IgD-negative memory B cell (primary cell): ENCODE data around the gene UQCRC1. TPM values are rescaled to one million over a fixed set of nuclear protein-coding genes. Genes with fewer than 3 reads are reported as not detected.

Source experiments
- H3K27ac Mint-ChIP-seq, 3 donors: one replicate each; pipeline ENCODE4 v1.8.0; 2020 to 2022; ENCODE audit warnings: mild to moderate bottlenecking in 3 of 3, mixed read lengths in 3 of 3, moderate library complexity in 1 of 3
- H3K27me3 Mint-ChIP-seq: one replicate; pipeline ENCODE4 v1.8.0; 2021; ENCODE audit warnings: mixed read lengths
- H3K36me3 Mint-ChIP-seq: one replicate; pipeline ENCODE4 v1.8.0; 2020; ENCODE audit warnings: mild to moderate bottlenecking, mixed read lengths
- H3K4me1 Mint-ChIP-seq, 3 donors: one replicate each; pipeline ENCODE4 v1.8.0; 2020 to 2022; ENCODE audit warnings: mixed read lengths in 3 of 3, mild to moderate bottlenecking in 1 of 3
- H3K4me3 Mint-ChIP-seq, 4 donors: one replicate each; pipeline ENCODE4 v1.8.0; 2020 to 2022; ENCODE audit warnings: mild to moderate bottlenecking in 4 of 4, mixed read lengths in 4 of 4, moderate library complexity in 3 of 4
- H3K9me3 Mint-ChIP-seq, 3 donors: one replicate each; pipeline ENCODE4 v1.8.0; 2020 to 2021; ENCODE audit warnings: mixed read lengths in 3 of 3, mild to moderate bottlenecking in 1 of 3
- polyA plus RNA-seq: library from polyadenylated mRNA; unstranded; fragments of 300-500 nt; fragmentation: Illumina TruSeq; gene quantifications from one replicate; pipeline ENCODE4 v1.2.3, GENCODE V29; 2021

UQCRC1 gene
- polyA plus RNA-seq, 1 donor from 2014 or later = 147 TPM

GRCh38 chr3:48639944-48640606, 30.6 kb upstream of the UQCRC1 start:
- no peaks in the 10 kb centered on the region for H3K36me3 Mint-ChIP-seq
- H3K27ac Mint-ChIP-seq = no peak overlapping the region
- no peak overlapping the region for H3K4me3 Mint-ChIP-seq
- peaks cover 0 to 5% (median 0%) of the 10 kb centered on the region in 3 donors for H3K4me1 Mint-ChIP-seq
- H3K9me3 Mint-ChIP-seq = no peaks in the 10 kb centered on the region
- peaks cover 2% of the 10 kb centered on the region for H3K27me3 Mint-ChIP-seq

- Mint-ChIP-seq H3K27me3 (peaks cover 2% of the 10 kb centered on the region), H3K4me3 (peak overlapping the region in 3 of 4 donors; percentile 30 to 71 (median 68)), H3K4me1 (peaks cover 2 to 6% (median 6%) of the 10 kb centered on the region in 3 donors), H3K9me3 (no peaks in the 10 kb centered on the region), H3K36me3 (no peaks in the 10 kb centered on the region), H3K27ac (peak overlapping the region in 1 of 3 donors; percentile 35)
These were observed 27.9 kb upstream of the UQCRC1 start for GRCh38 chr3:48637305-48637704.

GRCh38 chr3:48636149-48636655, 26.8 kb upstream of the UQCRC1 start:
- Mint-ChIP-seq H3K4me1 (peaks cover 2 to 6% (median 6%) of the 10 kb centered on the region in 3 donors), H3K27me3 (no peaks in the 10 kb centered on the region), H3K4me3 (peak overlapping the region; percentile 89 to 97 (median 94)), H3K27ac (no peak overlapping the region), H3K36me3 (no peaks in the 10 kb centered on the region), H3K9me3 (no peaks in the 10 kb centered on the region)

- H3K36me3 Mint-ChIP-seq = no peaks in the 10 kb centered on the region
- no peaks in the 10 kb centered on the region for H3K9me3 Mint-ChIP-seq
These were observed 26.0 kb upstream of the UQCRC1 start, which contains the start of gene SLC26A6 for GRCh38 chr3:48635222-48636021. SLC26A6 (minus strand) TSS chr3:48635461; CDS start chr3:48635393, 68 bp downstream.

GRCh38 chr3:48634661-48635221, 25.3 kb upstream of the UQCRC1 start:
- no peak overlapping the region for H3K27ac Mint-ChIP-seq
- H3K4me1 Mint-ChIP-seq = peaks cover 3 to 6% (median 6%) of the 10 kb centered on the region in 3 donors
- peak overlapping the region; percentile 89 to 97 (median 94) for H3K4me3 Mint-ChIP-seq
- H3K9me3 Mint-ChIP-seq = no peaks in the 10 kb centered on the region
- H3K36me3 Mint-ChIP-seq = peaks cover 2% of the 10 kb centered on the region
- no peaks in the 10 kb centered on the region for H3K27me3 Mint-ChIP-seq

More at GRCh38 chr3:48635222-48636021, 26.0 kb upstream of the UQCRC1 start, which contains the start of gene SLC26A6:
- Mint-ChIP-seq H3K4me3 (peak within 1 kb of the TSS; percentile 89 to 97 (median 94)), H3K27ac (peak within 1 kb of the TSS in 1 of 3 donors; percentile 71), H3K27me3 (no peaks in the 10 kb centered on the region), H3K4me1 (peaks cover 2 to 6% (median 6%) of the 10 kb centered on the region in 3 donors)

GRCh38 chr3:48633743-48634142, 24.3 kb upstream of the UQCRC1 start:
- peak overlapping the region in 2 of 4 donors; percentile 9 to 94 for H3K4me3 Mint-ChIP-seq
- H3K27ac Mint-ChIP-seq = no peak overlapping the region
- peaks cover 3 to 6% (median 6%) of the 10 kb centered on the region in 3 donors for H3K4me1 Mint-ChIP-seq
- no peaks in the 10 kb centered on the region for H3K9me3 Mint-ChIP-seq
- H3K36me3 Mint-ChIP-seq = peaks cover 2% of the 10 kb centered on the region
- no peaks in the 10 kb centered on the region for H3K27me3 Mint-ChIP-seq

GRCh38 chr3:48633256-48633655, 23.8 kb upstream of the UQCRC1 start:
- Mint-ChIP-seq H3K4me1 (peaks cover 3 to 6% (median 6%) of the 10 kb centered on the region in 3 donors), H3K9me3 (no peaks in the 10 kb centered on the region), H3K27ac (no peak overlapping the region), H3K36me3 (peaks cover 2% of the 10 kb centered on the region), H3K27me3 (no peaks in the 10 kb centered on the region), H3K4me3 (peak overlapping the region in 3 of 4 donors; percentile 9 to 94 (median 48))

GRCh38 chr3:48631516-48632448, 22.3 kb upstream of the UQCRC1 start:
- H3K27ac Mint-ChIP-seq = peak overlapping the region in 1 of 3 donors; percentile 78
- H3K9me3 Mint-ChIP-seq = no peaks in the 10 kb centered on the region
- peaks cover 3 to 6% (median 6%) of the 10 kb centered on the region in 3 donors for H3K4me1 Mint-ChIP-seq
- no peak overlapping the region for H3K4me3 Mint-ChIP-seq
- peaks cover 7% of the 10 kb centered on the region for H3K36me3 Mint-ChIP-seq
- no peaks in the 10 kb centered on the region for H3K27me3 Mint-ChIP-seq

- Mint-ChIP-seq H3K4me1 (peaks cover 2 to 6% (median 3%) of the 10 kb centered on the region in 3 donors), H3K27me3 (no peaks in the 10 kb centered on the region), H3K27ac (no peak overlapping the region), H3K4me3 (no peak overlapping the region), H3K36me3 (peaks cover 7% of the 10 kb centered on the region), H3K9me3 (no peaks in the 10 kb centered on the region)
These were observed 21.4 kb upstream of the UQCRC1 start for GRCh38 chr3:48630833-48631232.

- peaks cover 7% of the 10 kb centered on the region for H3K36me3 Mint-ChIP-seq
- no peak overlapping the region for H3K27ac Mint-ChIP-seq
- H3K4me3 Mint-ChIP-seq = peak overlapping the region in 1 of 4 donors; percentile 32
- H3K4me1 Mint-ChIP-seq = peaks cover 1 to 6% (median 3%) of the 10 kb centered on the region in 3 donors
- no peaks in the 10 kb centered on the region for H3K9me3 Mint-ChIP-seq
- H3K27me3 Mint-ChIP-seq = no peaks in the 10 kb centered on the region
These were observed 21.0 kb upstream of the UQCRC1 start for GRCh38 chr3:48630407-48630806.

GRCh38 chr3:48629894-48630293, 20.4 kb upstream of the UQCRC1 start:
- peak overlapping the region in 1 of 4 donors; percentile 32 for H3K4me3 Mint-ChIP-seq
- H3K27ac Mint-ChIP-seq = no peak overlapping the region
- H3K4me1 Mint-ChIP-seq = peaks cover 1 to 6% (median 3%) of the 10 kb centered on the region in 3 donors

GRCh38 chr3:48628277-48629017, 19.0 kb upstream of the UQCRC1 start:
- Mint-ChIP-seq H3K27me3 (no peaks in the 10 kb centered on the region), H3K4me3 (no peak overlapping the region)

More at GRCh38 chr3:48629894-48630293, 20.4 kb upstream of the UQCRC1 start:
- Mint-ChIP-seq H3K9me3 (no peaks in the 10 kb centered on the region), H3K36me3 (peaks cover 7% of the 10 kb centered on the region), H3K27me3 (no peaks in the 10 kb centered on the region)

GRCh38 chr3:48625600-48625999, 16.2 kb upstream of the UQCRC1 start:
- no peaks in the 10 kb centered on the region for H3K9me3 Mint-ChIP-seq
- H3K4me1 Mint-ChIP-seq = peaks cover 0 to 4% (median 0%) of the 10 kb centered on the region in 3 donors
- no peaks in the 10 kb centered on the region for H3K27me3 Mint-ChIP-seq
- no peak overlapping the region for H3K27ac Mint-ChIP-seq
- no peak overlapping the region for H3K4me3 Mint-ChIP-seq
- peaks cover 7% of the 10 kb centered on the region for H3K36me3 Mint-ChIP-seq

More at GRCh38 chr3:48628277-48629017, 19.0 kb upstream of the UQCRC1 start:
- H3K36me3 Mint-ChIP-seq = peaks cover 7% of the 10 kb centered on the region
- H3K27ac Mint-ChIP-seq = peak overlapping the region in 1 of 3 donors; percentile 23
- H3K4me1 Mint-ChIP-seq = peaks cover 0 to 4% (median 0%) of the 10 kb centered on the region in 3 donors
- H3K9me3 Mint-ChIP-seq = no peaks in the 10 kb centered on the region
